HEK293 (cell line): ENCODE results near the gene ADSL.

Experiments used
- CTCF ChIA-PET: fragments of 350-600 bp; formaldehyde crosslinking; extraction: SDS; loops from one replicate; lab custom pipeline; 2021; ENCODE audit warnings: antibody characterized with exemption; lab: Yijun Ruan, JAX
- POLR2A ChIA-PET: fragments of 300-600 bp; formaldehyde crosslinking; extraction: SDS; loops from one replicate; lab custom pipeline; 2020; ENCODE audit warnings: antibody characterized with exemption, inconsistent platforms; lab: Yijun Ruan, JAX
- H3K27ac ChIP-seq: fragments of 200-500 bp; sonication (Bioruptor generic); 2 replicates; pipeline ENCODE4 v1.5.1; 2014; ENCODE audit warnings: low read depth, low read length, control low read depth, inconsistent platforms; ENCODE audit errors: extremely low read depth
- H3K36me3 ChIP-seq, 2 experiments: fragments of 200-500 bp in 1 of 2; sonication (Bioruptor generic) in 1 of 2; 1 replicate in 1 of 2; 2 replicates in 1 of 2; pipeline ENCODE4 v1.5.1; 2014 to 2017; ENCODE audit warnings: inconsistent platforms in 2 of 2, low read length in 2 of 2; ENCODE audit not compliant: control insufficient read depth in 2 of 2, insufficient read depth in 1 of 2
- H3K4me1 ChIP-seq: fragments of 200-500 bp; sonication (Bioruptor generic); 2 replicates; pipeline ENCODE4 v1.5.1; 2014; ENCODE audit warnings: mild to moderate bottlenecking, low read length, inconsistent platforms; ENCODE audit not compliant: control insufficient read depth, insufficient read depth
- H3K4me3 ChIP-seq: 2 replicates; pipeline ENCODE4 v1.5.1; 2011; ENCODE audit warnings: low read depth, mild to moderate bottlenecking, control low read depth, low read length, moderate library complexity
- H3K9me3 ChIP-seq: fragments of 200-500 bp; sonication (Bioruptor generic); 2 replicates; pipeline ENCODE4 v1.5.1; 2014; ENCODE audit warnings: low read depth, low read length, inconsistent platforms; ENCODE audit not compliant: control insufficient read depth, insufficient read depth
- EGR2 ChIP-seq: fragments of 450-650 bp; formaldehyde crosslinking; IDR thresholded peaks from 2 replicates; pipeline ENCODE4 v1.5.1; 2016; ENCODE audit warnings: low read depth, missing biosample characterization, missing genetic modification characterization
- FEZF1 ChIP-seq: fragments of 450-650 bp; formaldehyde crosslinking; IDR thresholded peaks from 2 replicates; pipeline ENCODE4 v1.5.1; 2016; ENCODE audit warnings: missing biosample characterization, missing genetic modification characterization
- GLI4 ChIP-seq: fragments of 450-650 bp; formaldehyde crosslinking; IDR thresholded peaks from 2 replicates; pipeline ENCODE4 v1.5.1; 2016; ENCODE audit warnings: missing biosample characterization, missing genetic modification characterization
- GLIS1 ChIP-seq: fragments of 450-650 bp; formaldehyde crosslinking; IDR thresholded peaks from 2 replicates; pipeline ENCODE4 v1.5.1; 2016; ENCODE audit warnings: missing biosample characterization, missing genetic modification characterization
- SP2 ChIP-seq: fragments of 450-650 bp; formaldehyde crosslinking; IDR thresholded peaks from 2 replicates; pipeline ENCODE4 v1.5.1; 2016; ENCODE audit warnings: missing biosample characterization, missing genetic modification characterization
- SP3 ChIP-seq: fragments of 450-650 bp; formaldehyde crosslinking; IDR thresholded peaks from 2 replicates; pipeline ENCODE4 v1.5.1; 2016; ENCODE audit warnings: missing biosample characterization, missing genetic modification characterization
- YY1 ChIP-seq: fragments of 450-650 bp; formaldehyde crosslinking; IDR thresholded peaks from 2 replicates; pipeline ENCODE4 v1.5.1; 2018; ENCODE audit warnings: missing biosample characterization, missing genetic modification characterization
- ZFHX2 ChIP-seq: fragments of 450-650 bp; formaldehyde crosslinking; conservative IDR thresholded peaks from 2 replicates; pipeline ENCODE4 v1.5.1; 2016; ENCODE audit warnings: missing biosample characterization, missing genetic modification characterization
- ZIC2 ChIP-seq: fragments of 450-650 bp; formaldehyde crosslinking; IDR thresholded peaks from 2 replicates; pipeline ENCODE4 v1.5.1; 2016; ENCODE audit warnings: missing biosample characterization, missing genetic modification characterization
- ZNF140 ChIP-seq: fragments of 450-650 bp; formaldehyde crosslinking; IDR thresholded peaks from 2 replicates; pipeline ENCODE4 v1.5.1; 2016; ENCODE audit warnings: missing biosample characterization, missing genetic modification characterization
- ZNF521 ChIP-seq: fragments of 450-650 bp; formaldehyde crosslinking; IDR thresholded peaks from 2 replicates; pipeline ENCODE4 v1.5.1; 2017; ENCODE audit warnings: missing biosample characterization, mild to moderate bottlenecking, missing genetic modification characterization
- ZNF530 ChIP-seq: fragments of 450-650 bp; formaldehyde crosslinking; IDR thresholded peaks from 2 replicates; pipeline ENCODE4 v1.5.1; 2016; ENCODE audit warnings: low read depth, missing biosample characterization, missing genetic modification characterization
- ZNF548 ChIP-seq: fragments of 450-650 bp; formaldehyde crosslinking; IDR thresholded peaks from 2 replicates; pipeline ENCODE4 v1.5.1; 2016; ENCODE audit warnings: missing biosample characterization, missing genetic modification characterization
- ZNF558 ChIP-seq: fragments of 450-650 bp; formaldehyde crosslinking; IDR thresholded peaks from 2 replicates; pipeline ENCODE4 v1.5.1; 2016; ENCODE audit warnings: missing biosample characterization, missing genetic modification characterization
- ZNF621 ChIP-seq: fragments of 450-650 bp; formaldehyde crosslinking; IDR thresholded peaks from 2 replicates; pipeline ENCODE4 v1.5.1; 2017; ENCODE audit warnings: missing biosample characterization, missing genetic modification characterization
- ZNF658 ChIP-seq: fragments of 450-650 bp; formaldehyde crosslinking; IDR thresholded peaks from 2 replicates; pipeline ENCODE4; 2016; ENCODE audit warnings: missing biosample characterization, missing genetic modification characterization
- TF ChIP-seq, protein P1 (sequence below): fragments of 450-650 bp; formaldehyde crosslinking; IDR thresholded peaks from 2 replicates; pipeline ENCODE4 v1.5.1; 2017; ENCODE audit warnings: missing biosample characterization, missing genetic modification characterization
- TF ChIP-seq, protein P2 (sequence below): fragments of 450-650 bp; formaldehyde crosslinking; IDR thresholded peaks from 2 replicates; pipeline ENCODE4 v1.5.1; 2016; ENCODE audit warnings: missing biosample characterization, missing genetic modification characterization
- TF ChIP-seq, protein P3 (sequence below): fragments of 450-650 bp; formaldehyde crosslinking; IDR thresholded peaks from 2 replicates; pipeline ENCODE4 v1.5.1; 2016; ENCODE audit warnings: missing biosample characterization, missing genetic modification characterization
- TF ChIP-seq, protein P4 (sequence below): fragments of 450-650 bp; formaldehyde crosslinking; IDR thresholded peaks from 2 replicates; pipeline ENCODE4 v1.5.0; 2017; ENCODE audit warnings: missing biosample characterization, missing genetic modification characterization, borderline replicate concordance
- TF ChIP-seq, protein P5 (sequence below): fragments of 450-650 bp; formaldehyde crosslinking; IDR thresholded peaks from 2 replicates; pipeline ENCODE4 v1.5.1; 2016; ENCODE audit warnings: missing biosample characterization, missing genetic modification characterization, borderline replicate concordance

ADSL gene

DNA sequence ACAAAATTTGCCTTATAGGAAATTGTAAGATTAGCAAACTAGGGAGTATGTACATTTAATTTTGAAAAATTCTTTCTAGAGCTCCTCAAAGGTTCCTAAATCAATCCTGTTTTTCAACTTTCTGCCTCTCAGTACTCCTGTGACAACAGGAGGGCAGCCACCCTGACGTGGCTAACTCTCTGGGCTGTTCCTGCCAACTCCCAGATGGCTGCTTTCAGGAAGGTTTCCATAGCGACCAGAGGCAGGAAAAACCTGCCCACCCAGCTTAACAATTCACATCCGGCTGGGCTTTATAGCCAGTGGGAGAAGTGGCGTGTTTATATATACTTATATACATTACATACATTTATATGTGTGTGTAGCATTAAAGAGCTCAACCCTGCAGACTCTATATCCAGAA, 50.6 kb downstream of the ADSL start (continued):
- no peak for TF ChIP-seq ZNF548 (tag by site-specific recombination)
- no peak for TF ChIP-seq ZNF621 (tag by site-specific recombination)
- no peak for TF ChIP-seq ZNF140 (tag by site-specific recombination)
- TF ChIP-seq SP3 = no peak
- no peak for TF ChIP-seq ZIC2 (tag by site-specific recombination)

DNA sequence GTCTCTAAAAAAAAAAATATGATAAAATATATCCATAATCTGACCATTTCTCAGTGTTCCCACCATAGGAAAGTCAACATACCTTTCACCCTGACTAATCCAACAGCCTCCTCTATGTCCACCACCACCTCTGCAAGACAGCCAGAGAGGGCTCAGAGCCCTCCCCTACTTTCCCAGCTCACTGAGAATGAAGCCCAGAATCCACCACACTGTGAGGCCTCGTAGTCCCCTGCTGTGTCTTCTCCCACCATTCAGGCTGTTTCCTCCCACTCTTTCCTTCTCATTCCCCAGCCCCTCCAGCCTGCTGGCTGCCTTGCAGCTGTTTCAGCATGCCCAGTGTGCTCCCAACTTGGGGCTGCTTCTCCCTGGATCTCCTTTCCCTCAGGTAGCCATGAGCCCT, 51.1 kb downstream of the ADSL start:
- Histone ChIP-seq H3K27ac (no peak overlapping the region), H3K9me3 (no peaks in the 10 kb centered on the region), H3K4me3 (no peak overlapping the region), H3K36me3 (peaks cover 21 to 34% of the 10 kb centered on the region in 2 experiments), H3K4me1 (peaks cover 5% of the 10 kb centered on the region)
- CTCF ChIA-PET = interaction anchor here (0.6 to 1.2 kb wide), 6 partner anchors 13 to 422 kb away, joined by 3 to 5 read pairs (median 3); partner anchors contain the start of gene SLC25A17
- POLR2A ChIA-PET = no interaction called here
- TF ChIP-seq EGR2 (tag by site-specific recombination) (peak; percentile 88), GLIS1 (peak; percentile 45), ZFHX2 (tag by site-specific recombination) (peak; percentile 93), ZIC2 (tag by site-specific recombination) (peak; percentile 67)
- TF ChIP-seq, protein P1, sequence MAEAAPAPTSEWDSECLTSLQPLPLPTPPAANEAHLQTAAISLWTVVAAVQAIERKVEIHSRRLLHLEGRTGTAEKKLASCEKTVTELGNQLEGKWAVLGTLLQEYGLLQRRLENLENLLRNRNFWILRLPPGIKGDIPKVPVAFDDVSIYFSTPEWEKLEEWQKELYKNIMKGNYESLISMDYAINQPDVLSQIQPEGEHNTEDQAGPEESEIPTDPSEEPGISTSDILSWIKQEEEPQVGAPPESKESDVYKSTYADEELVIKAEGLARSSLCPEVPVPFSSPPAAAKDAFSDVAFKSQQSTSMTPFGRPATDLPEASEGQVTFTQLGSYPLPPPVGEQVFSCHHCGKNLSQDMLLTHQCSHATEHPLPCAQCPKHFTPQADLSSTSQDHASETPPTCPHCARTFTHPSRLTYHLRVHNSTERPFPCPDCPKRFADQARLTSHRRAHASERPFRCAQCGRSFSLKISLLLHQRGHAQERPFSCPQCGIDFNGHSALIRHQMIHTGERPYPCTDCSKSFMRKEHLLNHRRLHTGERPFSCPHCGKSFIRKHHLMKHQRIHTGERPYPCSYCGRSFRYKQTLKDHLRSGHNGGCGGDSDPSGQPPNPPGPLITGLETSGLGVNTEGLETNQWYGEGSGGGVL = peak; percentile 49
- TF ChIP-seq, protein P2, sequence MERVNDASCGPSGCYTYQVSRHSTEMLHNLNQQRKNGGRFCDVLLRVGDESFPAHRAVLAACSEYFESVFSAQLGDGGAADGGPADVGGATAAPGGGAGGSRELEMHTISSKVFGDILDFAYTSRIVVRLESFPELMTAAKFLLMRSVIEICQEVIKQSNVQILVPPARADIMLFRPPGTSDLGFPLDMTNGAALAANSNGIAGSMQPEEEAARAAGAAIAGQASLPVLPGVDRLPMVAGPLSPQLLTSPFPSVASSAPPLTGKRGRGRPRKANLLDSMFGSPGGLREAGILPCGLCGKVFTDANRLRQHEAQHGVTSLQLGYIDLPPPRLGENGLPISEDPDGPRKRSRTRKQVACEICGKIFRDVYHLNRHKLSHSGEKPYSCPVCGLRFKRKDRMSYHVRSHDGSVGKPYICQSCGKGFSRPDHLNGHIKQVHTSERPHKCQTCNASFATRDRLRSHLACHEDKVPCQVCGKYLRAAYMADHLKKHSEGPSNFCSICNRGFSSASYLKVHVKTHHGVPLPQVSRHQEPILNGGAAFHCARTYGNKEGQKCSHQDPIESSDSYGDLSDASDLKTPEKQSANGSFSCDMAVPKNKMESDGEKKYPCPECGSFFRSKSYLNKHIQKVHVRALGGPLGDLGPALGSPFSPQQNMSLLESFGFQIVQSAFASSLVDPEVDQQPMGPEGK (tag by site-specific recombination) = no peak
- TF ChIP-seq, protein P3, sequence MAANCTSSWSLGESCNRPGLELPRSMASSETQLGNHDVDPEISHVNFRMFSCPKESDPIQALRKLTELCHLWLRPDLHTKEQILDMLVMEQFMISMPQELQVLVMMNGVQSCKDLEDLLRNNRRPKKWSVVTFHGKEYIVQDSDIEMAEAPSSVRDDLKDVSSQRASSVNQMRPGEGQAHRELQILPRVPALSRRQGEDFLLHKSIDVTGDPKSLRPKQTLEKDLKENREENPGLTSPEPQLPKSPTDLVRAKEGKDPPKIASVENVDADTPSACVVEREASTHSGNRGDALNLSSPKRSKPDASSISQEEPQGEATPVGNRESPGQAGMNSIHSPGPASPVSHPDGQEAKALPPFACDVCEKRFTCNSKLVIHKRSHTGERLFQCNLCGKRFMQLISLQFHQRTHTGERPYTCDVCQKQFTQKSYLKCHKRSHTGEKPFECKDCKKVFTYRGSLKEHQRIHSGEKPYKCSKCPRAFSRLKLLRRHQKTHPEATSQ (tag by site-specific recombination) = no peak
- TF ChIP-seq, protein P4, sequence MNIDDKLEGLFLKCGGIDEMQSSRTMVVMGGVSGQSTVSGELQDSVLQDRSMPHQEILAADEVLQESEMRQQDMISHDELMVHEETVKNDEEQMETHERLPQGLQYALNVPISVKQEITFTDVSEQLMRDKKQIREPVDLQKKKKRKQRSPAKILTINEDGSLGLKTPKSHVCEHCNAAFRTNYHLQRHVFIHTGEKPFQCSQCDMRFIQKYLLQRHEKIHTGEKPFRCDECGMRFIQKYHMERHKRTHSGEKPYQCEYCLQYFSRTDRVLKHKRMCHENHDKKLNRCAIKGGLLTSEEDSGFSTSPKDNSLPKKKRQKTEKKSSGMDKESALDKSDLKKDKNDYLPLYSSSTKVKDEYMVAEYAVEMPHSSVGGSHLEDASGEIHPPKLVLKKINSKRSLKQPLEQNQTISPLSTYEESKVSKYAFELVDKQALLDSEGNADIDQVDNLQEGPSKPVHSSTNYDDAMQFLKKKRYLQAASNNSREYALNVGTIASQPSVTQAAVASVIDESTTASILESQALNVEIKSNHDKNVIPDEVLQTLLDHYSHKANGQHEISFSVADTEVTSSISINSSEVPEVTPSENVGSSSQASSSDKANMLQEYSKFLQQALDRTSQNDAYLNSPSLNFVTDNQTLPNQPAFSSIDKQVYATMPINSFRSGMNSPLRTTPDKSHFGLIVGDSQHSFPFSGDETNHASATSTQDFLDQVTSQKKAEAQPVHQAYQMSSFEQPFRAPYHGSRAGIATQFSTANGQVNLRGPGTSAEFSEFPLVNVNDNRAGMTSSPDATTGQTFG = no peak

DNA sequence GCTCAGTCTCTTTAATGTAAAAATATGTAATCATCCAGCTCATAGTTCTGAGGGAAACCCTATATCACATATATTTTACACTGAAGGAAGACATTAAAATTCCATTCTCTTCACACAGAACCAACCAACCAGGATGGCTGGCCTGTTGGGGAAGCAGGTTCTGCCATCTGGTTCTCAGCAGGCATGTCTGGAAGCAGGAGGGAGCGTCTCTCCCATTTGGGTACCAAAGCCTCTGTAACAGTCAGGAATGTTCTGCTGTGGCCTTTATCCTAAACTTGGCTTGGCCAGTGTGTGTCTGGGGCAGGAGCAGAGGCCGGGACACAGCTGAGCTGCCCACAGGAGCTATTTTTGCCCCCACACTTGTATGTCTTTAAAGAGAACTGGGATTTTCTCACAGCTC, 53.3 kb downstream of the ADSL start:
- H3K4me3 ChIP-seq = no peak overlapping the region
- CTCF ChIA-PET = interaction anchor here (0.5 to 1.7 kb wide), 13 partner anchors 8 to 501 kb away, joined by 3 to 9 read pairs (median 3); no protein-coding TSS in a partner anchor
- H3K4me1 ChIP-seq = peaks cover 5% of the 10 kb centered on the region
- H3K36me3 ChIP-seq = peaks cover 33 to 56% of the 10 kb centered on the region in 2 experiments
- H3K9me3 ChIP-seq = no peaks in the 10 kb centered on the region
- no peak overlapping the region for H3K27ac ChIP-seq
- POLR2A ChIA-PET = interaction anchor here (1.2 kb wide), 1 partner anchor 22 kb away, joined by 3 read pairs; no protein-coding TSS in a partner anchor
- TF ChIP-seq ZNF521 (tag by site-specific recombination) (no peak), SP2 (no peak), ZNF558 (tag by site-specific recombination) (no peak), ZNF530 (tag by site-specific recombination) (no peak), GLI4 (tag by site-specific recombination) (no peak), FEZF1 (tag by site-specific recombination) (no peak), ZNF658 (tag by site-specific recombination) (no peak), YY1 (no peak)
- TF ChIP-seq, protein P5, sequence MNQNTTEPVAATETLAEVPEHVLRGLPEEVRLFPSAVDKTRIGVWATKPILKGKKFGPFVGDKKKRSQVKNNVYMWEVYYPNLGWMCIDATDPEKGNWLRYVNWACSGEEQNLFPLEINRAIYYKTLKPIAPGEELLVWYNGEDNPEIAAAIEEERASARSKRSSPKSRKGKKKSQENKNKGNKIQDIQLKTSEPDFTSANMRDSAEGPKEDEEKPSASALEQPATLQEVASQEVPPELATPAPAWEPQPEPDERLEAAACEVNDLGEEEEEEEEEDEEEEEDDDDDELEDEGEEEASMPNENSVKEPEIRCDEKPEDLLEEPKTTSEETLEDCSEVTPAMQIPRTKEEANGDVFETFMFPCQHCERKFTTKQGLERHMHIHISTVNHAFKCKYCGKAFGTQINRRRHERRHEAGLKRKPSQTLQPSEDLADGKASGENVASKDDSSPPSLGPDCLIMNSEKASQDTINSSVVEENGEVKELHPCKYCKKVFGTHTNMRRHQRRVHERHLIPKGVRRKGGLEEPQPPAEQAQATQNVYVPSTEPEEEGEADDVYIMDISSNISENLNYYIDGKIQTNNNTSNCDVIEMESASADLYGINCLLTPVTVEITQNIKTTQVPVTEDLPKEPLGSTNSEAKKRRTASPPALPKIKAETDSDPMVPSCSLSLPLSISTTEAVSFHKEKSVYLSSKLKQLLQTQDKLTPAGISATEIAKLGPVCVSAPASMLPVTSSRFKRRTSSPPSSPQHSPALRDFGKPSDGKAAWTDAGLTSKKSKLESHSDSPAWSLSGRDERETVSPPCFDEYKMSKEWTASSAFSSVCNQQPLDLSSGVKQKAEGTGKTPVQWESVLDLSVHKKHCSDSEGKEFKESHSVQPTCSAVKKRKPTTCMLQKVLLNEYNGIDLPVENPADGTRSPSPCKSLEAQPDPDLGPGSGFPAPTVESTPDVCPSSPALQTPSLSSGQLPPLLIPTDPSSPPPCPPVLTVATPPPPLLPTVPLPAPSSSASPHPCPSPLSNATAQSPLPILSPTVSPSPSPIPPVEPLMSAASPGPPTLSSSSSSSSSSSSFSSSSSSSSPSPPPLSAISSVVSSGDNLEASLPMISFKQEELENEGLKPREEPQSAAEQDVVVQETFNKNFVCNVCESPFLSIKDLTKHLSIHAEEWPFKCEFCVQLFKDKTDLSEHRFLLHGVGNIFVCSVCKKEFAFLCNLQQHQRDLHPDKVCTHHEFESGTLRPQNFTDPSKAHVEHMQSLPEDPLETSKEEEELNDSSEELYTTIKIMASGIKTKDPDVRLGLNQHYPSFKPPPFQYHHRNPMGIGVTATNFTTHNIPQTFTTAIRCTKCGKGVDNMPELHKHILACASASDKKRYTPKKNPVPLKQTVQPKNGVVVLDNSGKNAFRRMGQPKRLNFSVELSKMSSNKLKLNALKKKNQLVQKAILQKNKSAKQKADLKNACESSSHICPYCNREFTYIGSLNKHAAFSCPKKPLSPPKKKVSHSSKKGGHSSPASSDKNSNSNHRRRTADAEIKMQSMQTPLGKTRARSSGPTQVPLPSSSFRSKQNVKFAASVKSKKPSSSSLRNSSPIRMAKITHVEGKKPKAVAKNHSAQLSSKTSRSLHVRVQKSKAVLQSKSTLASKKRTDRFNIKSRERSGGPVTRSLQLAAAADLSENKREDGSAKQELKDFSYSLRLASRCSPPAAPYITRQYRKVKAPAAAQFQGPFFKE (tag by site-specific recombination) = no peak
